Epithelial cell of esophagus (primary cell): Measurements from ENCODE around the gene CDKL5.

Experiments used
- DNase-seq: peaks from one replicate; pipeline ENCODE4 v3.0.0; 2010; ENCODE audit warnings: low read depth
- H3K4me3 ChIP-seq: 2 replicates; pipeline ENCODE4 v1.5.1; 2011; ENCODE audit warnings: mild to moderate bottlenecking, low read length, control low read depth
- TF ChIP-seq, protein P1 (sequence below): IDR thresholded peaks from 2 replicates; pipeline ENCODE4 v1.5.1; 2011; ENCODE audit warnings: low read depth, mild to moderate bottlenecking, low read length, control low read depth, inconsistent platforms; ENCODE audit not compliant: insufficient read depth; ENCODE audit errors: missing control alignments

Gene CDKL5

DNA sequence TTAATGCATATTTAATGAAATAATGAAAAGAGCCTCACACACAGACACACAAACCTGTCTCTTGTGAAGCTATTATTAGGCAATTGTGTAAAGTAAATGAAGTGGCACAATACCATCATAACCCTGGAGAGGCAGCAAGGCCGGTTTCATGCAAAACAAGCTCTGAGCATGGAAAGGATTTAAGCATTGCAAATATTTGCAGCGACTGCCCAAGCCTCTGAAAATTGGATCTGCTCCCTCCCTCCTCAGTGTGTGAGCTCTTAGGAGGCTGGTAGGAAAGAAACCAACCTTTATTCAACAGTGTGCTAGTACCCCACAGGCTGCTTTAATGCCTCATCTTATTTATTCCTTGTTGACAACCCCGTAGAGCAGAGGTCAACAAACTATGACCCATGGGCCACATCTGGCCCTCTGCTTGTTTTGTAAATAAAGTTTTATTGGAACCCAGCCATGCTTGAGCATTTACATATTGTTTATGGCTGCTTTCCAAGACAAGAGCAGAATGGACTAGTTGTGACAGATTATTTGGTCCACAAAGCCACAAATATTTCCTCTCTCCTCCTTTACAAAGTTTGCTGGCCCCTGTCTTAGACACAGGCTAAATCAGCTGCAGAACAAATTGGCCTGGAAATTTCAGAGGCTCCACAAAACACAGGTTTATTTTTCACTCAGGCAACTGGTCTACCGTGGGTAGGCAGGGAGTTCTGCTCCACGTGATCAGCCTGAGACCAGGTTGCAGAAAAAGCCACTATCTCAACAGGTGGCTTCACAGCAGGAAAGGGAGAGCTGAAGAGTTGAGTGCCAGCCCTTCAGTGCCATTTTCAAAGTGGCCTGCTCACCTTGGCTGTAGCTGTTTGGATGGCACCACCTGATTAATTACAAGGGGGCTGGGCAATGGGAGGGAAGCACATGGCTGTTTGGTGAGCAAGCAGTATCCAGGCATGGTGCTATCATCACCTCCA is 229.7 kb downstream of the CDKL5 start:
- H3K4me3 ChIP-seq: no peak overlapping the region
- TF ChIP-seq, protein P1, sequence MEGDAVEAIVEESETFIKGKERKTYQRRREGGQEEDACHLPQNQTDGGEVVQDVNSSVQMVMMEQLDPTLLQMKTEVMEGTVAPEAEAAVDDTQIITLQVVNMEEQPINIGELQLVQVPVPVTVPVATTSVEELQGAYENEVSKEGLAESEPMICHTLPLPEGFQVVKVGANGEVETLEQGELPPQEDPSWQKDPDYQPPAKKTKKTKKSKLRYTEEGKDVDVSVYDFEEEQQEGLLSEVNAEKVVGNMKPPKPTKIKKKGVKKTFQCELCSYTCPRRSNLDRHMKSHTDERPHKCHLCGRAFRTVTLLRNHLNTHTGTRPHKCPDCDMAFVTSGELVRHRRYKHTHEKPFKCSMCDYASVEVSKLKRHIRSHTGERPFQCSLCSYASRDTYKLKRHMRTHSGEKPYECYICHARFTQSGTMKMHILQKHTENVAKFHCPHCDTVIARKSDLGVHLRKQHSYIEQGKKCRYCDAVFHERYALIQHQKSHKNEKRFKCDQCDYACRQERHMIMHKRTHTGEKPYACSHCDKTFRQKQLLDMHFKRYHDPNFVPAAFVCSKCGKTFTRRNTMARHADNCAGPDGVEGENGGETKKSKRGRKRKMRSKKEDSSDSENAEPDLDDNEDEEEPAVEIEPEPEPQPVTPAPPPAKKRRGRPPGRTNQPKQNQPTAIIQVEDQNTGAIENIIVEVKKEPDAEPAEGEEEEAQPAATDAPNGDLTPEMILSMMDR: no peak
- no peak for DNase-seq

DNA sequence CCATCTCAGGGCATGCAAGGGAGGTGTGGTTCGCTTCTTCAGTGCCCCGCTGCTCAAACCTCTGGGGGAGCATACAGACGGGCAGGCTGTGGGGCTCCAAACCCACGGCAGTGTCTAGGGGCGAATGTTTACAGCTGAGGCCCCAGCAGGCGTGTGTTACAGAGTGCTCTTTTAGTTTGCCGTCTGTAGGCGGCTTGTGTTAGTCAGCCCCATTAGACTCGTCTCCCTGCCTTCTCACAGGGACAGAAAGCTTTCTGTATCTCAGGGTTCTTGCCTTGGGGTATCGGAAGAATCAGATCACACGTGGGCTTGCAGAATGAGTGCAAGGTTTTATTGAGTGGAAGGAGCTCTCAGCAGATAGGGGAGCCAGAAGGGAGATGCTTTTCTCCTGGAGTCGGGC is 235.9 kb downstream of the CDKL5 start:
- no peak overlapping the region for H3K4me3 ChIP-seq
- DNase-seq: no peak
- TF ChIP-seq, protein P1: no peak

DNA sequence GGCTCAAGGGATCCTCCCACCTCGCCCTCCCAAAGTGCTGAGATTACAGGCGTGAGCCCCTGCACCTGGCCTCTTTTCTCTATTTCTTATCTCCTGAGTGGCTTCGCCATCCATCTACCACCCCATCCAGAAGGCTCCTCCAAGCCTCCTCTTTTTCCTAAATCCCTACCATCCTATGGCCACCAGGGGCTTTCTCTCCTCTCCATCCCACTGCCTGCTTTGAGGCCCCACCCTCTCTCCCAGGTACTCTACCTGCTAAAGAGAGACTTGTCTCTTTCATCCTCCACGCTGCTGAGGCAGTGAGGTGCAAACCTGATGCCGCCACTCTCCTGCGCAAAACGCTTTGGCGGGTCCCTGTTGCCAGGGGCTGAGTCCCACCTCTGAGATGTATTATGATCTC is 239.5 kb downstream of the CDKL5 start:
- no peak for DNase-seq
- TF ChIP-seq, protein P1: no peak
- H3K4me3 ChIP-seq: no peak overlapping the region

DNA sequence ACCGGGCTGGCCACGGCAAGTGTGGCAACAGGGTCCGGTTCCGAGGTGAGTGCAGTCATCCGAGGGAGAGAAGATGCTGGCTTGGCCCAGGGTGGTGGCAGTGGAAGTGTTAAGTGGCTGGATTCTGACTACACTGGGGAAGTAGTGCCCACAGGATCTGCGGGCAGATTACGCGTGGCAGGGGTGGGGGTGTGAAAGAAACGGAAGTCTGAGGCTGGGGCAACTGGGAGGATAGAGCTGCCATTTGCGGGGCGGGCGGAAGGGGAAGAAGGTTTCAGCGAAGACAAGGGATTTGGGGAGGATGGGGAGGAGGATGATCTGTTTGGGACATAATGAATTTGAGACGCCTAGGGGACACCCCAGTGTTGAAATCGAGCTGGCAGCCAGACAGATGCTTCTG is 241.2 kb downstream of the CDKL5 start:
- DNase-seq: no peak
- no peak overlapping the region for H3K4me3 ChIP-seq
- TF ChIP-seq, protein P1: no peak

DNA sequence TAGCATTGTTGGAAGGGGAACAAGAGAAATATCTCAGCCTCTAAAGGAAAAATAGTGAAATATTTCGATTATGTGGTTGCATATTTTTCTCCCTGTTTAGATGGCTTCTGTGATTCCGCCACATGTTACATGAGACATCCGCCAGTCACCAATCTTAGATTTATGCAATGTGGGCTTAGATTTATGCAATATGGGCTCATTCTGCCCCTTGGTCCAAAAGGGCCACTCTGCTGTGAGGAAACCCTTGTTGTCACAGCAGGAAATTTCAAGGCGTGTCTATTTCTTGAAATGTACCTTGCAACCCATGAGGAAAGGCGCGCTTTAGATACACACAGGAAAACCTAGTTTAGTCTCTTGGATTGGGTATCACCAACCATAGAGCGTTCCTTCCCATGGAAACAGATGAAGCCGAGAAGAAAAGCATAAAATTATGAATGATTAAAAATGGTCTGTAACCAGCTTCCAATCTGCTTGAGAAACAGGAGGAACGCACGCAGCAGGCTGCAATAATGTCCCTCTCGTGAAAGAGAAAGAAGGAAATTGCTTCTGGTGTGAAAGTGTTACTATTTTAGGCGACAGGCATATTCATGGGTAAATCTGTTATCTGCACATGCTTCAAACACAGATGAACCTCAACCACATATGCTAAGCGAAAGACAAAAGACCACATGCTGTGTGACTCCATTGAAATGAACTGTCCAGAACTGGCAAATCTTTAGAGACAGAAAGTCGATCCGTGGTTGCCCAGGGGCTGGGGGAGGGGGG is 242.8 kb downstream of the CDKL5 start:
- H3K4me3 ChIP-seq: no peak overlapping the region
- TF ChIP-seq, protein P1: no peak
- no peak for DNase-seq

DNA sequence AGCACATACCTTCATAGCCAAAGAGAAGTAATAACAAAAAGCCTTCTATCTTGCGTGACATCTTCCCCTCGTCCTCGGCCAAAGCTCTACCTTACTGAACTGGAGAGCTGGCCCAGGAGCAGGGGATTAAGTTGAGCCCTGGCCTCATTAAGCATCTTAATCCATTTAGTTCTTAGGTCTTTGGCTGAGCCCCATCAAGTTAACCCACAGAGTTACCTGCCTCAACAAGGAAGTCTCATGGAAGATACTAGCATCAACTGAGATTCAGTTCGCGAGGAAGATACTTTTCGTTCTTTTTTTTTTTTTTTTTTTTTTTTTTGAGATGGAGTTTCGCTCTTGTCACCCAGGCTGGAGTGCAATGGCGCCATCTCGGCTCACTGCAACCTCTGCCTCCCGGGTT is 246.6 kb downstream of the CDKL5 start, which contains the start of gene RS1:
RS1 (minus strand) TSS at position 101 of the 400 bp plus-strand sequence; CDS start at position 61, 40 bp downstream.
- TF ChIP-seq, protein P1: no peak
- DNase-seq: no peak
- no peak within 1 kb of the TSS for H3K4me3 ChIP-seq
